GM21360 (cell line): Measurements from ENCODE around the gene LPP.

ENCODE experiments used
- ATAC-seq: cut with Tn5 transposase; IDR thresholded peaks from one replicate; pipeline ENCODE4 v1.9.1; 2021; ENCODE audit warnings: mild to moderate bottlenecking, moderate library complexity; ENCODE audit not compliant: unreplicated experiment

Gene LPP

GRCh38 chr3:188761439-188761838, 607.5 kb downstream of the LPP start:
- no peak for ATAC-seq

- ATAC-seq, result no peak
These were observed 608.0 kb downstream of the LPP start for GRCh38 chr3:188761964-188762363.

- ATAC-seq, result no peak
These were observed 610.7 kb downstream of the LPP start for GRCh38 chr3:188764609-188765008.

GRCh38 chr3:188769831-188770230, 615.9 kb downstream of the LPP start:
- ATAC-seq, result no peak

- no peak for ATAC-seq
These were observed 618.9 kb downstream of the LPP start for GRCh38 chr3:188772886-188773285.

GRCh38 chr3:188775412-188775811, 621.5 kb downstream of the LPP start:
- ATAC-seq, result no peak

- ATAC-seq, result no peak
These were observed 622.5 kb downstream of the LPP start for GRCh38 chr3:188776447-188776846.

GRCh38 chr3:188778091-188778852, 624.3 kb downstream of the LPP start:
- no peak for ATAC-seq

GRCh38 chr3:188779281-188779980, 625.5 kb downstream of the LPP start:
- no peak for ATAC-seq

- no peak for ATAC-seq
These were observed 626.5 kb downstream of the LPP start for GRCh38 chr3:188780193-188781147.

GRCh38 chr3:188782613-188783124, 628.7 kb downstream of the LPP start:
- no peak for ATAC-seq

GRCh38 chr3:188786424-188786823, 632.5 kb downstream of the LPP start:
- no peak for ATAC-seq

GRCh38 chr3:188788621-188789081, 634.7 kb downstream of the LPP start:
- ATAC-seq, result no peak

- no peak for ATAC-seq
These were observed 635.3 kb downstream of the LPP start for GRCh38 chr3:188789251-188789650.

- ATAC-seq, result no peak
These were observed 637.4 kb downstream of the LPP start for GRCh38 chr3:188791311-188791710.

- ATAC-seq, result no peak
These were observed 638.8 kb downstream of the LPP start for GRCh38 chr3:188792793-188793192.

GRCh38 chr3:188796122-188796631, 642.2 kb downstream of the LPP start:
- peak; percentile 64 for ATAC-seq

- ATAC-seq, result no peak
These were observed 643.1 kb downstream of the LPP start for GRCh38 chr3:188797045-188797444.

- no peak for ATAC-seq
These were observed 644.7 kb downstream of the LPP start for GRCh38 chr3:188798556-188799145.

- ATAC-seq, result no peak
These were observed 647.4 kb downstream of the LPP start for GRCh38 chr3:188801393-188801792.
